ENCODE measurements around the gene GNG3.

GRCh38 chr11:62728171-62728988 lies 20.9 kb downstream of the GNG3 start, which contains the start of gene TTC9C:
- no peak for TF ChIP-seq CTCF (IDR thresholded peaks at IDR 0.05; ENCODE audit: insufficient read depth, low read length, poor library complexity, severe bottlenecking)
- no peak for TF ChIP-seq EZH2phosphoT487 (conservative IDR thresholded peaks at IDR 0.05; ENCODE audit: low read length)

Data from SU-DHL-6 (cell line).